SK-N-SH (cell line): ENCODE results near the gene ITGAL.

Experiments
- CTCF ChIP-seq: fragments of 200-600 bp; sonication (generic); IDR thresholded peaks from 2 replicates; pipeline ENCODE4 v1.6.1; 2017; ENCODE audit warnings: antibody characterized with exemption, mild to moderate bottlenecking, moderate library complexity
- EP300 ChIP-seq, 2 experiments: IDR thresholded peaks; 2 replicates each; pipeline versions ENCODE4 v1.4.0 to v1.6.1; 2012; ENCODE audit warnings: borderline replicate concordance in 1 of 2, low read depth in 1 of 2, low read length in 1 of 2
- FOXJ3 ChIP-seq: sonication (generic); formaldehyde crosslinking; IDR thresholded peaks from 2 replicates; pipeline ENCODE4 v1.5.1; 2020; ENCODE audit warnings: mild to moderate bottlenecking, missing genetic modification reagents
- POLR2AphosphoS5 ChIP-seq: IDR thresholded peaks from 2 replicates; pipeline ENCODE4 v1.6.1; 2012; ENCODE audit warnings: low read depth, low read length
- RAD21 ChIP-seq: IDR thresholded peaks from 2 replicates; pipeline ENCODE4 v1.6.1; 2012; ENCODE audit warnings: mild to moderate bottlenecking, low read length
- REST ChIP-seq: IDR thresholded peaks from 2 replicates; pipeline ENCODE4 v1.6.1; 2012; ENCODE audit warnings: mild to moderate bottlenecking, low read depth, low read length, moderate library complexity
- RFX5 ChIP-seq: IDR thresholded peaks from 2 replicates; pipeline ENCODE4 v1.6.1; 2012; ENCODE audit warnings: mild to moderate bottlenecking, improper control_type of control experiment, low read length
- TCF12 ChIP-seq: IDR thresholded peaks from 2 replicates; pipeline ENCODE4 v1.4.0; 2012

- no peak for TF ChIP-seq FOXJ3 (CRISPR knock-in tag)
- no peak for TF ChIP-seq CTCF
- no peak for TF ChIP-seq POLR2AphosphoS5
- no peak for TF ChIP-seq REST
- no peak for TF ChIP-seq RFX5
- no peak for TF ChIP-seq RAD21
- no peak for TF ChIP-seq TCF12
- TF ChIP-seq EP300 (IDR thresholded peaks at IDR 0.05; ENCODE audit: borderline replicate concordance in 1 of 2, low read depth in 1 of 2, low read length in 1 of 2) = no peak
These were observed 26.7 kb downstream of the ITGAL start for GRCh38 chr16:30499284-30499683.
